Amygdala (tissue), 56 donors: Measurements from ENCODE around the gene TRMT2A.

Experiments
- DNase-seq, 56 donors: peaks; one replicate each; lab custom pipeline; 2025; lab: John Stamatoyannopoulos, UW

Gene TRMT2A

DNA sequence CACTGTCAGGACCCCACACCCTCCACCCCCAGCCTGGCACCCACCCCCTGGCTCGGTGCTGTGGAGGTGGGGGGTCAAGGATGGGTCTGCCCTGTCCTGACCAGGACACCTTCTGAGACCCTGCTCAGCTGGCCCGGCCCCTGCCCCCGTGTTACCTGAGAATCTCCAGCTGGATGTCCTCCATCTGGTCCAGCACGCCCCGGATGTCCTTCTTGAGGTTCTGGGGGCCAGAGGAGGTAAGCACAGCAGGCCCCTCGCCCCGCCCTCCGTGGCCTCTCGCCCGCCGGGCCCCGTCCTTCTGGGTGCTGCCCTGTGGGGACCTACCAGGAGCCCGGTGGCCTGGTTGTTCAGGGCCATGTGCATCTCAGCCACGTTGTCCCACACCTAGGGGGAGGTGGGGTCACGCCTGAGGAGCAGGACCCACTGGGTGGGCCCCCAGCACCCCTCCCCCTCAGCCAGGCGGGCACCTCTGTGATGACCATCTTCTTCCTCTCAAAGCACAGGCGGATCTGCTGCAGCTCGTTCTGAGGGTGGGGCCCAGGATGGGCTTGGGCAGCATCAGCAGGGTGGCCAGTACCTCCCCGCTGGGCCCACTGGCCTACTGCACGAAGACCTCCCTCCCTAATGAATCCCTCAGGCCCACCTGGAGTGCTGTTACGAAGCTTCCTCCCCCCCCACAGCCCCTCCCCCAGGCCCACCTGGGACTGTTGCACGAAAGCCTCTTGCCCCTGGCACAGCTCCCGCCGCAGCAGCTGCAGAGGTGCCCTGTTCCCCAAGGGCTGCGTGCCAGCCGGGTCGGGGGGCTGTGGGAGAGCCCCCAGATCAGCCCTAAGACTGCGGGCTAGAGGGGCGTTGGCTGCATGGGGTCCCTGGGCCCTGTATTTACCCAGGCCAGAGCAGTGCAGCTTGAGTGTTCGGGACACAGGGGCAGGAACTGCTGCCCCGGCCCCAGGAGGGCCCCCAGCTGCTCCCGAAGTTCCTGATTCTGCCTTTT lies 32.5 kb upstream of the TRMT2A start:
- no peak for DNase-seq

- peak in 1 of 56 donors; percentile 13 for DNase-seq
Observed at GRCh38 chr22:20148414-20148813, 31.4 kb upstream of the TRMT2A start.

DNA sequence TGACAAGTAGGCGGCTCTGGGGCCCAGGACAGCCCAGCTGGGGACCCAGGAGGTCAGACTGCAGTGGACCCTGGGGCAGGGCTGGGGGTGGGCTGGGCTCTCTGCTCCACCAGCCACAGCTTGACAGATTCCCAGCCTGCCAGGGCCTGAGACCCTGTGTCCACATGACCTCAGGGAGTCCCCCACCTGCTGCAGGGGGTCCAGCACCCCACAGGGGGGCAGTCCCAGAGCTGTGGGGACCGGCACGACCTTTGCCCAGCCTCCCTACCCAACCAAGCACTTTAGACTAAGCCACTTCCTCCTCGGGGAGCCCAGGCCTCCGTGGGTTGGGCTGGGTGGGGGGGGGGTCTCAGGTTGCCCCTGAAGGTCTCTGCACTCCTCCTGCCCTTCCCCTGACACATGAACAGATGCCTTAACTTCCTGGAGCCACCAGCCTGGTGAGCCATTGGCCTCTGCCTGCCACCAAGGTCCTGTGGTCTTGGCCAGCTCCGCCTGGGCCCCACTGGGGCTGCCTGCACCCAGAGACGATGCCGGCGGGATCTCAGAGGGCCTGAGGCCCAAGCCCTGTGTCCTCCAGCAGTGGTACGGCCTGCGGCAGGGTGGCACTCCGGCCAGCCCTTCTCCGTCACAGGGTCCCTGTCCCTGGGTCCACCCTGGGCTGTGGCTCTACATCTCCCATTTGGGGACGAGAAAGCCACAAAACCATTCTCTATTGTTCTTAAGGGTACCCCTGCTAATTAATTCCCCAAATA lies 30.4 kb upstream of the TRMT2A start:
- no peak for DNase-seq

GRCh38 chr22:20146777-20147176 lies 29.8 kb upstream of the TRMT2A start:
- peak in 1 of 56 donors; percentile 32 for DNase-seq

GRCh38 chr22:20145832-20146223 lies 28.8 kb upstream of the TRMT2A start:
- no peak for DNase-seq

DNA sequence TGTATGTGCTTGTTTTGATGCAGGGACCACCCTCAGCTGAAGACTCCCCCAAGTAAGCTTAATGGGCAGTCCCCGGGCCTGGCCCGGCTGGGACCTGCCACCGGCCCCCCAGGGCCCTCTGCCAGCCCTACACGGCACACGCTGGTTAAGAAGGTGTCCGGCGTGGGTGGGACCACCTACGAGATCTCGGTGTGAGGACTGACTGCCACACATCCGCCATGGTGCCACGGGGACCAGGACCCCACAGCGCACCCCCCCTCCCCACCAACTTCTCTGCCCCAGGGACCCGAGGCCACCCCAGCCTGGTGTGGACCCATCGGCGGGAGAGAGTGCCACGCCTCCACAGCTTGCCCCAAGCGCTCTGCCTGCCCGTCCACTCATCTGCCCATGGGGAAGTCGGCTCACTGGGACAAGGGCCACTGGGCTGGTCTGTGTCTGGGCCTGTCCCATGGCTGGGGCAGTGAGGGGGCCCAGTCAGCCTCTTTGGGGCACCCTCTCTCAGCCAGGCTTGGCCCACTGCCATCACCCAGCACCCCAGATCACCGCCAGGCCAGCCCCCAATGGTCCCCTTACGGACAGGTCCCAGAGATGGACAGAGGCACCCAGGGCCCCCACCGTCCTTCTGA lies 28.3 kb upstream of the TRMT2A start:
- no peak for DNase-seq

DNA sequence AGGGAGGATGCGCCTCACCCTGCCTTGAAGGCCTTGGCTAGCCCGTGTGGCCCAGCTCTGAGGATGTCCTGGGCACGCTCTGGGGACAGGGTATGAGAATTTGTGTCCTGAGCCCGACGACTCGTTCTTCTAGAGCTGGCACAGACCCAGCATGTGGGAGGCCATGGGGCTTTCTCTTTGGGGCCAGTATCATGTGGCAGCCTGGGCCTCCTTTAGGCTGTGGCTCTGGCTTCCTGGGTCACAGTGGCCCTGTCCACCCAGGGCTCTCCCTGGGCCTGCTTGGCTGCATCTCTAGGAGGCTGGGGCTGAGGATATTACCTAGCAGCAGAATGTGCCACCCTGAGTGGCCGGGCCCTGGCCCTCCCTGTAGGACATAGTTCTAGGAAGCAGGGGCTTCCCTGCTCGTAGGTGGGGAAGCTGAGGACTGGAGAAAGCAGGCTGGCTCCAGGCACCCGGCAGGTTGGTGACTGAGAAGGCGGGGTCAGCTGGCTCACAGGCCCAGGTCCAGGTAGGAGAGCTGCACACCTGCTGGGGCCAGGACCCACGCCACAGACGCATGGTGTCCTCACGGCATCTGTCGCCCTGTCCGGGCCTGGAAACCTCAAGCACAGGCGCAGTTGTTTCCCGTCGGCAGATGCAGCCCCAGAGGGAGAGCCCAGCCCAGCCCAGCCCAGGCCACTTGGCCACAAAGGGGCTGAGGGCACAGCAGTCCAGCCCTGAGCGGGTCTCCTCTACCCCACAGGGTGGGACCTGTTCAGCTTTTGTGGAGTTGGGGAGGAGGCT lies 27.0 kb upstream of the TRMT2A start:
- no peak for DNase-seq

- no peak for DNase-seq
Observed at GRCh38 chr22:20142711-20143621, 25.9 kb upstream of the TRMT2A start.

- DNase-seq = no peak
Observed at GRCh38 chr22:20141186-20142077, 24.4 kb upstream of the TRMT2A start.

- DNase-seq = no peak
Observed at GRCh38 chr22:20140521-20140964, 23.5 kb upstream of the TRMT2A start.

DNA sequence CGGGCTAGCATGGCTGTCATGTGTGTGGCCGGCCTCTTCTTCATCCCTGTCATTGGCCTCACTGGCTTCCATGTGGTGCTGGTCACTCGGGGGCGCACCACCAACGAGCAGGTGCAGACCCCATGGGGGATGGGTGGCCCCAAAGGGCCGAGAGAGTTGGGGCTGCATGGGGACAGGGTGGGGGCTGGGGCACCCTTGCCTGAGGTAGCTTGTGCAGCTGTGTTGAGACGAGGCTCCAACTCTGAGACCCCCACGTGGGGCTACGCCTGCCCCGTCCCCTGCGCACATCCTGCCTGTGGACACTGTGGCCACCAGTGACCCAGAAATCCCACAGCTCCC lies 23.1 kb upstream of the TRMT2A start:
- no peak for DNase-seq

DNA sequence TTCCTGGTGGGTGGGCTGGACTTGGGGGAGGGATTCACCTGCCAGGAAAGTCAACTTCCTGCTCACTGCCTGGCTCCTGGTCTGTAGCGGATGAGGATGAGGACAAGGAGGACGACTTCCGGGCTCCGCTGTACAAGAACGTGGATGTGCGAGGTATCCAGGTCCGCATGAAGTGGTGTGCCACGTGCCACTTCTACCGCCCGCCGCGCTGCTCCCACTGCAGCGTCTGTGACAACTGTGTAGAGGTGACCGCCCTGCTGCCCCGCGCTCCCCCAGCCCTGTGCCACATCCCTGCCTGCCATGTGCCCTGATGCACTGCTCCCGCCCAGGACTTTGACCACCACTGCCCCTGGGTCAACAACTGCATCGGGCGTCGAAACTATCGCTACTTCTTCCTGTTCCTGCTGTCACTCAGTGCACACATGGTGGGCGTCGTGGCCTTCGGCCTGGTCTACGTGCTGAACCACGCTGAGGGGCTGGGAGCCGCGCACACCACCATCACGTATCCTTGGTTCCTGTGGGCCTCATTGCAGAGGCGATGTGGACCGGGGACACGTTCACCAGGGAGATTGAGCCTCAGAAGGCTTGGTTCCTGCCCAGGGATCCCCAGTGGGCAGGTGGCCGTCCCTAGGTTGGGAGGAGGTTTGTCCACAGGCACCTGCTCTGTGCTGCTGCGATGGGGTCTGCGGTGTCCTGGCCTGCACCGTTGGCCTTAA lies 22.5 kb upstream of the TRMT2A start:
- DNase-seq = no peak

- DNase-seq = no peak
Observed at GRCh38 chr22:20138868-20139267, 21.8 kb upstream of the TRMT2A start.

DNA sequence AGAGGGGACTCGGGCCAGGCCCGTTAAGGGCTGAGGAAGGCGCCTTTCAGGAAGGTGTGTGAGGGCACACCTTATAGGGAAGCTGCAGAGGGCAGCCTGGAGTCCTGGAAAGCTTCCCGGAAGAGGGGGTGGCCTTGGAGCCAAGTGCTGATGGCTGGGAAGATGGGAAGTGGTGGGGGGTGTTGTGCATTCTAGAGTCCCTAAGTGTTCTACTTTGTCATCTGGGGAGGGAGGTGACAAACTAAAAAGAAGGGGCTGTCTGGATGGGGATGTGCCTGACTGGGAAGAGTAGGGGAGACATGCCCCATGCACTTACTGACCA lies 21.4 kb upstream of the TRMT2A start:
- DNase-seq = peak in 6 of 56 donors; percentile 21 to 61 (median 50)

DNA sequence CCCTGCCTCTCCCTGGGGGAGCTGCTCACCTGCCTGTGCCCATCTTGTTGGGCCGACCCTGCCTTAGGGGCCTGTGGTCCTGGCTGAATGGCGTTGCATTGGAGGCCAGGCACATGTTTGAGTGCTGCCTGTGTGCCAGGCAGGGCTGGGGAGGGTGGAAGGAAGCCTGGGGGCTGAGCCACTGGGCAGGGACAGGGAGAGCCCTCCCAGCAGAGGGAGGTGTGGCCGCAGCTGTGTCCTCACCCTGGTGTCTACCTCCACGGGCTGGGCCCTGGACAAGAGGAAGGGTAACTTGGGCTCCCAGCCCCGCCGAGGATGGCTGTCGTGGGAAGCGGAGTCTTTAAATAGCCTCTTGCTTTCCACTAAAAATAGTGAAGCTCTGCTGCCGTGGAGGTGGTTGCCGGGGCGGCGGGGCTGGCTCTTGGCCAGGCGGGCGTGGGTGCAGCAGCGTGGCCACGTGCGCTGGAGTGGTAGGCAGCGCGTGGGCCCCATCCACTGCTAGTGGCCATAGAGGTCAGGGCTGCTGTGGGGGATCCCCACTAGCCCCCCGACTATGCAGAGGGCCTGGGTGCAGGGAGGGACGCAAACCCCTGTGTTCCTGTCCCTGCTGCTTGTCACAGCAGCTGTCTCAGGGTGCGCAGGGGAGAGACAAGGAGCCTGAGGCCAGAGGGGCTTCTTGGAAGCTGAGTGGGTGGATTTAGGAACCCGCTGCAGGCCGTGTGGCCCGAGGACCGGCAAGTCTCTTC lies 20.8 kb upstream of the TRMT2A start:
- peak in 24 of 56 donors; percentile 8 to 72 (median 44) for DNase-seq

GRCh38 chr22:20137113-20137512 lies 20.1 kb upstream of the TRMT2A start:
- no peak for DNase-seq

DNA sequence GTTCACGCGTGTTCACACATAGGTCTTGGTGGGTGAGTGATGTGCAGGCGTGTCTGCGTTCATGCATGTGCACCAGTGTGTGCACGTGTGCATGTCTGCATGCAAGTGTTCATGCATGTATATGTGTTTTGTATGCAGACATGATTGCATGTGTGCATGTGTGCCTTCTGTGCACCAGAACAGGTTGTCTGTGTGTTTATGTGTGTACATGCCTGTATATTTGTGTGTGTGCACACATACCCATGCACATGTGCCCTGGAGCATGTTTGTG lies 19.5 kb upstream of the TRMT2A start:
- DNase-seq = no peak
